Gastroesophageal sphincter (tissue), 4 donors: ENCODE data around the gene HELB. TPM values are rescaled to one million over a fixed set of nuclear protein-coding genes. Genes with fewer than 3 reads are reported as not detected.

Experiments
- ATAC-seq: fragments of 150-250 bp; one replicate; pipeline ENCODE4 v1.9.1; 2016; ENCODE audit warnings: mild to moderate bottlenecking, moderate library complexity
- H3K27ac ChIP-seq, 4 donors: fragments of 200-600 bp; sonication (generic) in 3 of 4; 1 replicate in 3 of 4; 2 replicates in 1 of 4; pipeline ENCODE4 v1.5.1; 2016 to 2019
- H3K27me3 ChIP-seq: fragments of 200-600 bp; sonication (generic); one replicate; pipeline ENCODE4 v1.5.1; 2019
- H3K36me3 ChIP-seq, 2 donors: fragments of 200-600 bp; sonication (generic); one replicate each; pipeline ENCODE4 v1.5.1; 2019; ENCODE audit warnings: control low read depth in 1 of 2
- H3K4me1 ChIP-seq, 3 donors: fragments of 200-600 bp; sonication (generic); 1 replicate in 2 of 3; 2 replicates in 1 of 3; pipeline ENCODE4 v1.5.1; 2016 to 2019; ENCODE audit warnings: control low read depth in 2 of 3
- H3K4me3 ChIP-seq, 2 donors: fragments of 200-600 bp; sonication (generic); one replicate each; pipeline ENCODE4 v1.5.1; 2019; ENCODE audit warnings: mild to moderate bottlenecking in 1 of 2, moderate library complexity in 1 of 2
- H3K9me3 ChIP-seq, 3 donors: fragments of 200-600 bp; sonication (generic); one replicate each; pipeline ENCODE4 v1.5.1; 2017 to 2019; ENCODE audit warnings: control low read depth in 2 of 3
- CTCF ChIP-seq, 4 experiments: fragments of 200-600 bp in 2 of 4; fragments of 450-650 bp in 2 of 4; sonication (generic) in 1 of 4; IDR thresholded peaks; one replicate each; pipeline ENCODE4 v1.5.1; 2017 to 2019; ENCODE audit warnings: antibody characterized with exemption in 4 of 4, mild to moderate bottlenecking in 2 of 4, moderate library complexity in 2 of 4
- EP300 ChIP-seq: sonication (generic); formaldehyde crosslinking; IDR thresholded peaks from one replicate; pipeline ENCODE4 v1.6.1; 2017; ENCODE audit warnings: antibody characterized with exemption, mild to moderate bottlenecking
- POLR2A ChIP-seq, 2 donors: fragments of 450-650 bp; IDR thresholded peaks; one replicate each; pipeline ENCODE4 v1.6.1; 2017; ENCODE audit warnings: antibody characterized with exemption in 2 of 2, mild to moderate bottlenecking in 2 of 2, moderate library complexity in 1 of 2
- POLR2AphosphoS5 ChIP-seq: sonication (generic); formaldehyde crosslinking; IDR thresholded peaks from one replicate; pipeline ENCODE4 v1.6.1; 2017; ENCODE audit warnings: antibody characterized with exemption
- WGBS, 2 donors: methylation state at CpG; one replicate each; pipeline ENCODE4 v1.1.5; 2018; ENCODE audit warnings: low coverage in 1 of 2; 5-methylcytosine and 5-hydroxymethylcytosine counted together
- total RNA-seq, 4 donors: library from RNA; depleted of rRNA; stranded (reverse); fragments of >200 nt; gene quantifications; one replicate each; pipeline ENCODE4 v1.1.0, GENCODE V29; 2016

The HELB gene
- total RNA-seq, 4 donors from 2014 or later = 0.78 to 3.0 (median 1.5) TPM

GRCh38 chr12:66268562-66268961, 33.7 kb upstream of the HELB start:
- H3K4me1 ChIP-seq = no peaks in the 10 kb centered on the region
- no peak for ATAC-seq
- H3K9me3 ChIP-seq = no peaks in the 10 kb centered on the region
- H3K27ac ChIP-seq = no peak overlapping the region
- no peaks in the 10 kb centered on the region for H3K27me3 ChIP-seq
- 44 to 66% methylated on average over 3 of the region's 3 CpGs for WGBS, 2 donors
- no peak overlapping the region for H3K4me3 ChIP-seq
- H3K36me3 ChIP-seq = no peaks in the 10 kb centered on the region
- TF ChIP-seq POLR2AphosphoS5 (no peak), CTCF (IDR thresholded peaks at IDR 0.05) (no peak), EP300 (no peak), POLR2A (IDR thresholded peaks at IDR 0.05) (no peak)

GRCh38 chr12:66269142-66269541, 33.2 kb upstream of the HELB start:
- 50 to 74% methylated on average over 3 to 5 of the region's 6 CpGs for WGBS, 2 donors
- Histone ChIP-seq H3K27ac (no peak overlapping the region), H3K4me3 (no peak overlapping the region), H3K27me3 (no peaks in the 10 kb centered on the region), H3K4me1 (no peaks in the 10 kb centered on the region), H3K9me3 (no peaks in the 10 kb centered on the region), H3K36me3 (no peaks in the 10 kb centered on the region)
- no peak for TF ChIP-seq CTCF (IDR thresholded peaks at IDR 0.05)
- TF ChIP-seq EP300 = no peak
- TF ChIP-seq POLR2AphosphoS5 = no peak
- TF ChIP-seq POLR2A (IDR thresholded peaks at IDR 0.05) = no peak
- ATAC-seq = no peak

GRCh38 chr12:66269757-66270383, 32.4 kb upstream of the HELB start:
- no peaks in the 10 kb centered on the region for H3K4me1 ChIP-seq
- H3K36me3 ChIP-seq = no peaks in the 10 kb centered on the region
- no peak overlapping the region for H3K27ac ChIP-seq
- no peaks in the 10 kb centered on the region for H3K27me3 ChIP-seq
- TF ChIP-seq CTCF (IDR thresholded peaks at IDR 0.05) (peak; percentile 49 to 67 (median 59)), EP300 (no peak), POLR2AphosphoS5 (no peak)
- WGBS, 2 donors = 42 to 57% methylated on average over 5 of the region's 5 CpGs
- no peak overlapping the region for H3K4me3 ChIP-seq
- no peaks in the 10 kb centered on the region for H3K9me3 ChIP-seq
- no peak for ATAC-seq

- no peak for ATAC-seq
- no peak overlapping the region for H3K4me3 ChIP-seq
- 71 to 75% methylated on average over 1 of the region's 1 CpG for WGBS, 2 donors
- H3K27me3 ChIP-seq = no peaks in the 10 kb centered on the region
- no peaks in the 10 kb centered on the region for H3K36me3 ChIP-seq
- no peak overlapping the region for H3K27ac ChIP-seq
- H3K9me3 ChIP-seq = no peaks in the 10 kb centered on the region
- H3K4me1 ChIP-seq = no peaks in the 10 kb centered on the region
- TF ChIP-seq CTCF (IDR thresholded peaks at IDR 0.05) (no peak), EP300 (no peak)
Measured at GRCh38 chr12:66270613-66271012, 31.7 kb upstream of the HELB start.

GRCh38 chr12:66272650-66273049, 29.6 kb upstream of the HELB start:
- Histone ChIP-seq H3K4me3 (no peak overlapping the region), H3K36me3 (no peaks in the 10 kb centered on the region), H3K27ac (no peak overlapping the region), H3K27me3 (no peaks in the 10 kb centered on the region), H3K4me1 (no peaks in the 10 kb centered on the region), H3K9me3 (no peaks in the 10 kb centered on the region)
- TF ChIP-seq EP300 (no peak), CTCF (IDR thresholded peaks at IDR 0.05) (no peak), POLR2A (IDR thresholded peaks at IDR 0.05) (no peak), POLR2AphosphoS5 (no peak)
- no peak for ATAC-seq
- 61 to 62% methylated on average over 3 of the region's 3 CpGs for WGBS, 2 donors
